HG03139 (cell line): ENCODE results near the gene NME9.

ENCODE experiments used
- ATAC-seq: cut with Tn5 transposase; IDR thresholded peaks from one replicate; pipeline ENCODE4 v1.9.1; 2021; ENCODE audit not compliant: unreplicated experiment

NME9 gene

GRCh38 chr3:138363322-138363721, 33.7 kb upstream of the NME9 start:
- no peak for ATAC-seq

- ATAC-seq, result no peak
Measured at GRCh38 chr3:138362538-138362937, 32.9 kb upstream of the NME9 start.

- no peak for ATAC-seq
Measured at GRCh38 chr3:138361561-138361971, 31.9 kb upstream of the NME9 start.

- ATAC-seq, result no peak
Measured at GRCh38 chr3:138360869-138361525, 31.3 kb upstream of the NME9 start.

GRCh38 chr3:138359919-138360868, 30.5 kb upstream of the NME9 start:
- ATAC-seq, result no peak

GRCh38 chr3:138359148-138359918, 29.7 kb upstream of the NME9 start:
- ATAC-seq, result no peak

- ATAC-seq, result no peak
Measured at GRCh38 chr3:138356730-138357405, 27.2 kb upstream of the NME9 start.

- ATAC-seq, result no peak
Measured at GRCh38 chr3:138355071-138355470, 25.4 kb upstream of the NME9 start.

GRCh38 chr3:138354376-138354775, 24.7 kb upstream of the NME9 start:
- ATAC-seq, result no peak

- no peak for ATAC-seq
Measured at GRCh38 chr3:138351916-138352550, 22.4 kb upstream of the NME9 start.

- no peak for ATAC-seq
Measured at GRCh38 chr3:138351151-138351550, 21.5 kb upstream of the NME9 start.

- no peak for ATAC-seq
Measured at GRCh38 chr3:138349926-138350665, 20.4 kb upstream of the NME9 start.

GRCh38 chr3:138348754-138349739, 19.4 kb upstream of the NME9 start:
- no peak for ATAC-seq

GRCh38 chr3:138347960-138348753, 18.5 kb upstream of the NME9 start, which contains the start of gene MRAS:
TSS of gene MRAS (plus strand) at chr3:138348579. CDS start at chr3:138372884, 24,305 bp downstream.
- ATAC-seq, result no peak

- ATAC-seq, result no peak
Measured at GRCh38 chr3:138344754-138345153, 15.1 kb upstream of the NME9 start.

- ATAC-seq, result no peak
Measured at GRCh38 chr3:138340511-138340910, 10.9 kb upstream of the NME9 start.

- ATAC-seq, result no peak
Measured at GRCh38 chr3:138338811-138339210, 9.2 kb upstream of the NME9 start.

GRCh38 chr3:138338244-138338643, 8.6 kb upstream of the NME9 start:
- ATAC-seq, result no peak
